ENCODE measurements around the gene SLC38A2.
"Not testable (repeated sequence)": the region's sequence is repeated elsewhere in the genome, so short reads cannot be mapped to it uniquely, and the experiment has no call there.

SLC38A2 gene

DNA sequence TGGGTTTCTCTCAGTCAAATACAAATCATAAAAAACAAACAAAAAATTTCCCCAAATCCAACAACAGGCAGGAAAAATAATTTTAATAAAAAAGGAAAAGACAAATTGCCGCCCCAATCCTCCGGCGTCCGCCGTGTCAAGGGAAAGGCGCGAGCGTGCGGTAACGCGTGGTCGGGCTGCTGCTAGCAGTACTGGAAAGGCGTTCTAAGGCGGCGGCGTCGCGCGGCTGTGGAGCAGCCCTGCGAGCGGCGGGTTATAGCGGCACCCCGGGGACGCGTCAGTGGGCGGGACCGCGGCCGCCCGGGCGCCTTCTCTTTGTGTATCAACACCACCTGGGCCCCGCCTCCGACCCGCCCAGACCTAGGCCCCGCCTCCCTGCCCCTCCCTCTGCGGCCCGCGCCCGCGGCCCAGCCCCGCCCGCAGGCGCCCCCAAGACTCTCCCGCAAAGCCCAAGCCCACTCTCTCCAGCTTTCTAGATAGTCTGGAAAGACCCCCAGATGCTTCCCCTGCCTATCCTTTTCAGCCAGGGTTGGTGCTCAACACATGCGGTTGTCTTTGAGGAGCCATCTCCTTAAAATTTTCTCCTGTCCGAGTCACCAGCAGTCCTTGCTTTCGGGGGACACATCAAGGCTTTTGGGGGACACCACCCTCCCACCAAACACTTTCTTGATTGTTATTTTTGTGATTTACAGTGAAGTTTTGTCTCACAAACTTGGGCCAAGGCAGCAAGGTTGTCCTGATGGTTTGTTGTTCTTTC is at the start of gene SLC38A2:
Gene SLC38A2, minus strand, starts transcription at position 230 of the 757 bp plus-strand sequence. CDS start 1,480 bp downstream, outside the sequence.
- DNase-seq = peak; percentile 96

DNA sequence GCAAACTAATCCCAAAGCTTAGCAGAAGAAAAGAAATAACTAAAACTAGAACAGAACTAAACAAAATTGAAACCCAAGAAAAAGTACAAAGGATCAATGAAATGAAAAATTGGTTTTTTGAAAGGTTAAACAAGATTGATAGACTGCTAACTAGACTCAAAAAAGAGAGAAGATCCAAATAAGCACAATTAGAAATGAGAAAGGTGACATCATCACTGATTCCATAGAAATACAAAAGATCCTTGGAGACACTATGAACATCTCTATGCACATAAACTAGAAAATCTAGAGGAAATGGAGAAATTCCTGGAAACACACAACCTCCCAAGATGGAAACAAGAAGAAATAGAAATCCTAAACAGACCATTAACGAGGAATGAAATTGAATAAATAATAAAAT is 47.1 kb upstream of the SLC38A2 start:
- no peak for DNase-seq

GRCh38 chr12:46415552-46415951 is 43.0 kb upstream of the SLC38A2 start:
- DNase-seq = no peak

DNA sequence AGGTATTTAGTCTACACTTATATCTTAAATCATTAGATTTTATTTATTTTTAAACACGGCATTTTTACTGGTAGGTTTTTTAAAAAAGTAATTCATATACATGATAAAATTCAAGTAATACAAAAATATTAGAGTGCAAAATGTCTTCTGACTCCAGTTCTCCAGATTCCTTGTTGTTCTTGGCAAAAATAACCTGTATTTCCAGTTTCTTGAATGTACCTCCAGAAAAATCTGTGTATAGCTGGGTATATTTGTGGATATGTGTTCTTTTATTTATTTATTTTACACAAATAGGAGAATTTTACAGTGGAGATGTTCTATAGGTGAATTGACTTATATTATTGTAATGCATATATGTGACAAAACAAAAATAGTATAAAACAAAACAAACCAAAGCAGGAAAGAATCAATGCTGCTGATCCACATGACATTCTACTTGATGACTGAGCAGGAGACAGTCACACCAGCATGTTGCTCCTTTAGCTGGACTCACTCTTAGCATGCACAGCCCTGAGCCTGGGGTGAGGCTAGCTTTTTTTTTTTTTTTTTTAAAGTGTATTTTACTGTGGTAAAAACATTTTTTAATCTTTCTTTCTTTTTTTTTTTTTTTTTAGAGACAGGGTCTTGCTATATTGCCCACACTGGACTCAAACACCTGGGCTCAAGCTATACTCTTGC is 42.2 kb upstream of the SLC38A2 start:
- DNase-seq = no peak

DNA sequence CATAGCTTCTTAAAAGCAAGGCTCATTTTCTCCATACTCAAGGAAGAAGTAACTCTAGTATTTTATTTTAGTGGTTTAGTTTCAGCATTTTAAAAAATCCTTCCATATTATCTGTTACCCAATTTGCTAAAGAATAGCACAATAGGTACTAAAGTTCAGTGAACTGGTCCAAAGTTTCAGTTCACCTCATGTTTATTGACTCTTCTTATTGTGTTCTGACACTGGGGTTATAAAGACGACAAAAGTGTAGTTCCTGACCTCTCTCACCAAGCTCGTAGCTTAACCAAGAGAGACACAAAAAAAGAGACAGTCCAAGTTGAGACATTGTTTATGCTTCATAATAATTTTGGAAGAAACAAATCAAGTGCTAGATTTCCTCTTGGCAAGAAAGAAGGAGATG is 40.8 kb upstream of the SLC38A2 start:
- no peak for DNase-seq

DNA sequence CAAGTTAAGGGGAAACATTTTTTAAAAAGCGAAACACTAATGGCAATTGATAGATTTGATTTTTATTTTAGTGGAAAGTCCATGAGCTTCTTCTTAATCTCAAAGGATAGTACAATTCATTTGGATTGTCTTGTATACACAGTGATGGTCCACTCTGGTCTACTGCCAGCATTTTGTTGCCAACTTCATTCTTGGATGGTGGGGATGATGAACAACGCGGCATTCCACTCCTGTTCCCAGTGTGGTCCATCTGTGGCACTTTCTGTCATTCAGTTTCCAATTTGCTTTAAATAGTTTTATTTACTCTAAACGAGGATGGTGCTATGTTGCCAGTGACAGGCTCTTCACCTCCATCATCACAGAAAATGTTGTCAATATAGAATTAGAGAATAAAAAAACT is 40.3 kb upstream of the SLC38A2 start:
- DNase-seq = no peak

GRCh38 chr12:46410495-46410894 is 37.9 kb upstream of the SLC38A2 start:
- no peak for DNase-seq

DNA sequence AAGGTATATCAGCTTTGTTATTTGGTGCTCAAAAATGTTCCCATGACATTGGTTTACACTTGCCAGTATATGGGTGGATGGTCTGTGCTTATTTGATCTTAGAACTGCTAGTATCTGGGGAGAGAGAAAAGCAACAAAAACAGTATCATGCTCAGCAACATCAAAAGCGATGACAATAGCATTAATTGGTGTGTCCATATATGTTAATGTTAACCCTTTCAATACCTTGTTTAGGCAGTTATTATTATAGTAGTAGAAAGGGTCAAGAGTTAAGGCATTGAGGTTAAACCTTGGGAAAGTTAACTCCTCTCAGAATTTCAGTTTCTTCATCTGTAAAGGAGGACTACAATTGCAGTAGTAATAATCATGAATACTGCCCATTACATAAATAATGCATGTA is 37.4 kb upstream of the SLC38A2 start:
- no peak for DNase-seq

GRCh38 chr12:46409342-46409741 is 36.8 kb upstream of the SLC38A2 start:
- DNase-seq = no peak

GRCh38 chr12:46408441-46408840 is 35.9 kb upstream of the SLC38A2 start:
- no peak for DNase-seq

DNA sequence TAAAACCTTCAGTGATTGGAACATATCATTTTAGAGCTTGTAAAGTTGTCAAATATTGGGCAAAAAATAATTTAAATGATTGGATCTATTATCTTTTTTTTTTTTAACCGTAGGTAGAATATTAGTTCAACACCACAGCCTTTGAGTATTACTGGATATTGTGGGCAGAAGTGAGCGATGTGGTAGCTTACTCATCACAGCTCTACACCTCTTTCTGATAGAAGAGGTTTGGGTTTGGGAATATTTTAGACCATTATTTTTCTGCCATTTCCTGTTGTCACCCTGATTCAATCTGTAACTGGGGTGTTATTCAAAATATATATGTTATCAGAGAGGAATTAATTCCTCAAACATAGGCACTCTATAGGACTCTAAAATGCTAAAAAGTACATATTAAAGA is 34.8 kb upstream of the SLC38A2 start:
- DNase-seq = no peak

DNA sequence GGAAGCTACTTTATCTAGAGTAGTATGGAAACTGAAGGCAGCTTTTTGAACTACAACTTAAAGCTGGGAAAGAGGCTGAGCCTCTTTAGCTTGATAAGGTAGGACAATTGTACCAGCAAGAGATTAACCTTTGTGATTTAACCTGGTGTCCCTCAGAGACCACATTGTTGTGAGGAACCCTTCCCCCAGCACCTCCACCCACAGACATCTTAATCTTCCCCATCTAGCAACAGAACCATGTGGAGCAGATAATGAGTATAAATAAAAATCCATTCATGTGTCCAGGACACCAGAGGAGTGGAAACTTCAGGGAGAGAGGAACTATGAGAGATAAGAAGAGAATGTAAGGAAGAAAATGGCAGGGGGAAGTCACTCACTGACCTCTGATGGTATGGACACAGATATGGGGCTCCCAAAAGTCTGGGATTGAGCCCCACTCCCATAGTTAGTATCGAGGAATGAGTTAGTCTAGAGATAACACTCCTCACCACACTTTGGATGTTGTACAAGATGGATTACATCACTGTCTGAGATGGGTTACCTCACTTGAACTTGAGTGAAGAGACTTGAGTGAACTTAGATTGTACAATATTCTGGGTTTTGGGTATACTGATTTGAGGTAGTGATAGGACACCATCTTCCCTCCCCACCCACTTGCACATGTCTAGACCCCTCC is 33.9 kb upstream of the SLC38A2 start:
- no peak for DNase-seq

DNA sequence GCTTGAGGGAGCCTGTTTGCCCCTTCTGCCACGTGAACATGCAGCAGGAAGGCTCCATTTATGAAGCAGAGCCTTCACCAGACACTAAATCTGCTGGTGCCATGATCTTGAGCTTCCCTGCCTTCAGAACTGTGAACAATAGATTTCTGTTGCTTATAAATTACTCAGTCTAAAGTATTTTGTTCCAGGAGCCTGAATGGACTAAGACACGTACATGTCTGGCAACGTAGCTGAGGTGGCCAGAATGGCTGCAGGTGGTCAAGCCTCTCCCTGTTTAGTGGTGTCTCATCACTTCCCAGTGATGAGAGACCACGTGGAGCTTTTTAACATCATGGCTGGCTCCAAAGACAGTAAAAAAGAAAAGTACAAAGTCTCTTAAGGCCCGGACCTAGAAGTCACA is 32.2 kb upstream of the SLC38A2 start:
- DNase-seq = no peak

DNA sequence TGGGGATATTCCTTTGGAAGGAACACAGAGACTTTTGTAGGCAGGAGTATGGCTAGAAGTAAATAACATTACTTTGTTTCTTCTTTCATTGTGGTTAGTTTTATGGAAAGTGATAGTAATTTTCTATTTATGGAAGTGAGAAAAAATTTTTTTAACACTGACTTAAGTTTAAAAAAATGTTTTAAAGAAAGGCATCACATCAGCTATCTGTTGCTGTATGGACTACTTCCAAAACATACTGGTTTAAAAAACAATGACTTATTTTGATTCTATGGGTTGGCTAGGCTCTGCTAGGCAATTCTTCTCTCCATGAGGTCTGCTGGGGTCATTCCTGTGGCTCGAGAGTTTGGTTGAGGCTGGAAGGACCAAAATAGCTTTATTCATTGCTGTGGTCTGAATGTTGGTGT is 31.7 kb upstream of the SLC38A2 start:
- no peak for DNase-seq

DNA sequence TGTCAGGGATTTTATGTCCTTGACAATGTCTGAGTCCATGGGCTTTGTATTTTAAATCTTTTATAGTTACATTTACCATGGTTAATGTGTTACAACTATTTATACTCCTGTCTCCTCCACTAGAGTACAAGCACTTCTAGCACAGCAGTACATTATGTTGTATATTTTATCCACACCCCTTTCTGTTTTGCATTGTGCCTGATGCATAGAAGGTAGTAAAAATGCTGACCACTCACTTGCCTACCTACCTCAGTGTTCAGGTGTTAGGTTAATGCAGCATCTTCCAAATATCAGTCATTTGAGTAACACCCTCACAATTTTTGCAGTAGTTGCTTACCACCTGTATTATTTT is 31.1 kb upstream of the SLC38A2 start:
- DNase-seq = no peak

DNA sequence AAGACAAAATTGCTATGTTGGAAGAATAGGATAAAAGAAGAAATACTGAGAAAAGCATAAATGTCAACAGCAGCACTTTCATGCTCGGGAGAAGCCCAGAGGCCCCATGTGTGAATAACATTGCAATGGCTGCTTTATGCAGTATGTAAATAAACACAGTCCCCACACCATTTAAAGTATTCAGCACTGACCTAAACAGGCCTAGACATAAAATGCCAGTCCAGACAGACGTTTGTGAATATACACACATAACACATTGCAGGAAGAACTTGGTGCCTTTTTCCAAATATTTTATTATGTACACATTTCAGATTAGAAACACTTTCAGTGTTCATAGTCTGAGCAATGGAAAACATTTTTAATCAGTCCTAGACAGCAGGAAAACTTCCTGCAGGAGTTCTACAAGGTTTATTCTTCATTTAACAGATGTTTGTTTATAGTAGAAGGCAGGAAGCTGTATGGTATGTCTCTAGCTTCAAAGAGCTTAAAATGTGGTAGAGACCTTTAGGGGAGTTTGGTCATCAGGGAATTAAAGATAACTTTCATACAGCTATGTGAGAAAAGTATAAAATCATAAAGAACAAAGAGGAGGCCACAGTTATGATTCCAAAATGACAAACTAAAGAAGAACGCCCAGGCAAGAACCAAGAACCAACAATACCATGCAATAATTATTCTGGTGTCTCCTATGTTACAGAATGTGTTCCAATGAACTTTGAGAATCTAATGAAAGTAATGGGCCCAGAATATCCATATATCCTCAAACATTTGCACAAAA is 30.6 kb upstream of the SLC38A2 start:
- DNase-seq = no peak

GRCh38 chr12:46402451-46402850 is 29.9 kb upstream of the SLC38A2 start:
- no peak for DNase-seq

- DNase-seq = no peak
Observed at GRCh38 chr12:46401662-46402061, 29.1 kb upstream of the SLC38A2 start.

DNA sequence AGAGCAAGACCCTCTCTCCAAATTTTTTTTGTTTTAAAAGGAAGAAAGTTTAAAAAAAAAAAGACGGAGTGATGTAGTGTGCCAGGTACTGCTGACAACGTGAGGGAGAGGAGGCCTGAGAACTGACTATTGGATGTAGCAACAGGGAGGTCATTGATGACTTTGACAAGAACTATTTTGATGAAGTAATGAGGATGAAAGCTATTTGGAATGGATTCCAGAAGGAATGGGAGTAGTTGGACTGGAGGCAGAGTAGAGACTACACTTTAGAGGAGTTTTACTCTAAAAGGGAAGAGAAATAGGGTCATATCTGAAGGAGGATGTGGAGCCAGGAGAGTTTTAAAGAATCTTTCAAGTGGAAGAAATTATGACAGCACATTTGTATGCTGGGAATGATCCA is 27.8 kb upstream of the SLC38A2 start:
- DNase-seq = no peak

GRCh38 chr12:46399461-46400248 is 27.1 kb upstream of the SLC38A2 start:
- not testable (repeated sequence) for DNase-seq

- no peak for DNase-seq
Observed at GRCh38 chr12:46396826-46397225, 24.3 kb upstream of the SLC38A2 start.

DNA sequence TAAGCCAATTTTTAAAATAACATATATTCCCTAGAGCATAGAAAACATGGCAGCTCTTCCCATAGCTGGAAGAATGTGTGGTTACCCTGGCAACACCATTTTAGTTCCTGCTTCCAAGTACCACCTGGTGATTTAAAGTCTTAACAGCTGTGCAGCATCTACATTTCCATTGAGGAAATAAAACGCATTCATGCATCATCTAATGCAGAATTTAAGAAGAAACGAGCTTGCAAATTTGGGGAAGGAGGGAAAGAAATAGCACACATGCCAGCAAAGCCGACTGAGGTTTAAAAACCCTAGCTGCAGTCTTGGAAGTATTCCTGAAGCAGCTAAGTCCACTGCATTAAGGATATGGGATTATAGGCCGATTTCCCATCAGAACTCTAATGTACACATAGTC is 22.8 kb upstream of the SLC38A2 start:
- no peak for DNase-seq

DNA sequence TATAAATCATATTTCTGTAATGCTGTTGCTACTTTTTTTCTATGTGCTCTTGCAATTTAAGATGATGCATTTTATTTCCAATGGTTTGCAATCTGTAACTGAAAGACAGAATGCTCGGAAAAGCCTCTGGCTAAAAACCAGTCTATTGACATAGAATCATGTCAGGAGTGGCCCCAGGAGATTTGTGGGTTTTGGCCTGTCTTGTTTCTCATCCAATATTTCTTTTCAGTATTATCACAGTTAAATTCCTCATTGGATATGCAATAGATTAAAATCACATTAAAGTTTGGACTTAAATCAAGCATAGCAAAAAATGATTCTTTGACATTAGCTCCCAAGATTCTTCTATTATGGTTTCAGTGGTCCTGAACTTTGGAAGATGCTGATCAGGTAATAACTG is 19.1 kb upstream of the SLC38A2 start:
- DNase-seq = no peak
